H9 (cell line): ENCODE results near the gene AMDHD1. TPM values are rescaled to one million over a fixed set of nuclear protein-coding genes. Genes with fewer than 3 reads are reported as not detected.
A peak's percentile ranks its signal among the peaks of the same experiment; 100 is the strongest.

ENCODE experiments used
- DNase-seq: peaks from one replicate; pipeline ENCODE4 v3.0.0-alpha.2; 2017
- H2AFZ ChIP-seq: one replicate; pipeline ENCODE4 v1.6.1; 2013; ENCODE audit warnings: mild to moderate bottlenecking, low read length, control low read depth, moderate library complexity
- H2AK5ac ChIP-seq: 2 replicates; pipeline ENCODE4 v1.6.1; 2013; ENCODE audit warnings: low read length, control low read depth, mixed read lengths; ENCODE audit not compliant: insufficient read length
- H2BK120ac ChIP-seq: one replicate; pipeline ENCODE4 v1.6.1; 2013; ENCODE audit warnings: low read depth, mild to moderate bottlenecking, low read length, control low read depth, inconsistent platforms; ENCODE audit not compliant: poor library complexity, severe bottlenecking
- H2BK12ac ChIP-seq: 2 replicates; pipeline ENCODE4 v1.6.1; 2013; ENCODE audit warnings: low read length, control low read depth, mixed read lengths, low read depth; ENCODE audit not compliant: insufficient read length
- H2BK15ac ChIP-seq: 2 replicates; pipeline ENCODE4 v1.6.1; 2013; ENCODE audit warnings: low read depth, low read length, control low read depth
- H2BK20ac ChIP-seq: one replicate; pipeline ENCODE4 v1.6.1; 2013; ENCODE audit warnings: low read depth, mild to moderate bottlenecking, low read length, control low read depth, inconsistent platforms; ENCODE audit not compliant: poor library complexity, severe bottlenecking
- H2BK5ac ChIP-seq: 2 replicates; pipeline ENCODE4 v1.6.1; 2013; ENCODE audit warnings: low read length, control low read depth, mixed read lengths; ENCODE audit not compliant: insufficient read length
- H3K14ac ChIP-seq: 2 replicates; pipeline ENCODE4 v1.6.1; 2013; ENCODE audit warnings: low read length, control low read depth; ENCODE audit not compliant: insufficient read depth
- H3K18ac ChIP-seq: 2 replicates; pipeline ENCODE4 v1.6.1; 2013; ENCODE audit warnings: low read depth, mild to moderate bottlenecking, mixed read lengths, low read length, control low read depth; ENCODE audit not compliant: insufficient read length
- H3K23ac ChIP-seq: 2 replicates; pipeline ENCODE4 v1.6.1; 2013; ENCODE audit warnings: low read length, control low read depth, mixed read lengths, low read depth; ENCODE audit not compliant: insufficient read length
- H3K23me2 ChIP-seq: 2 replicates; pipeline ENCODE4 v1.6.1; 2013; ENCODE audit warnings: low read depth, mild to moderate bottlenecking, mixed read lengths, low read length, control low read depth; ENCODE audit not compliant: insufficient read length, poor library complexity, severe bottlenecking
- H3K27ac ChIP-seq: 2 replicates; pipeline ENCODE4 v1.5.1; 2013; ENCODE audit warnings: low read length, control low read depth, mixed read lengths, low read depth; ENCODE audit not compliant: insufficient read length
- H3K27me3 ChIP-seq: 2 replicates; pipeline ENCODE4 v1.6.1; 2013; ENCODE audit warnings: low read length, control low read depth, inconsistent platforms; ENCODE audit not compliant: insufficient read depth
- H3K4ac ChIP-seq: 2 replicates; pipeline ENCODE4 v1.6.1; 2013; ENCODE audit warnings: low read depth, mild to moderate bottlenecking, control low read depth, inconsistent platforms, low read length, moderate library complexity
- H3K4me1 ChIP-seq: 2 replicates; pipeline ENCODE4 v1.6.1; 2013; ENCODE audit warnings: low read length, control low read depth, inconsistent platforms; ENCODE audit not compliant: insufficient read depth
- H3K4me2 ChIP-seq: 2 replicates; pipeline ENCODE4 v1.6.1; 2013; ENCODE audit warnings: low read length, control low read depth, mixed read lengths; ENCODE audit not compliant: insufficient read length, insufficient read depth
- H3K56ac ChIP-seq: 2 replicates; pipeline ENCODE4 v1.6.1; 2013; ENCODE audit warnings: low read depth, mild to moderate bottlenecking, mixed read lengths, low read length, control low read depth; ENCODE audit not compliant: insufficient read length
- H3K79me1 ChIP-seq: 2 replicates; pipeline ENCODE4 v1.6.1; 2013; ENCODE audit warnings: low read depth, mild to moderate bottlenecking, moderate library complexity, low read length, control low read depth, inconsistent platforms; ENCODE audit not compliant: insufficient read depth, poor library complexity, severe bottlenecking
- H3K79me2 ChIP-seq: 2 replicates; pipeline ENCODE4 v1.6.1; 2013; ENCODE audit warnings: low read length, control low read depth, inconsistent platforms; ENCODE audit not compliant: insufficient read depth
- H3K9ac ChIP-seq: 2 replicates; pipeline ENCODE4 v1.6.1; 2013; ENCODE audit warnings: low read length, control low read depth, mixed read lengths; ENCODE audit not compliant: insufficient read length; ENCODE audit errors: extremely low read depth
- H3K9me3 ChIP-seq: one replicate; pipeline ENCODE4 v1.6.1; 2013; ENCODE audit warnings: low read depth, low read length, inconsistent platforms; ENCODE audit not compliant: control insufficient read depth
- H3T11ph ChIP-seq: one replicate; pipeline ENCODE4 v1.6.1; 2013; ENCODE audit warnings: mild to moderate bottlenecking, low read length, control low read depth, inconsistent platforms
- H4K20me1 ChIP-seq: one replicate; pipeline ENCODE4 v1.6.1; 2013; ENCODE audit not compliant: control insufficient read depth, insufficient read length, insufficient read depth
- H4K5ac ChIP-seq: 2 replicates; pipeline ENCODE4 v1.6.1; 2013; ENCODE audit warnings: low read depth, mild to moderate bottlenecking, mixed read lengths, low read length, control low read depth; ENCODE audit not compliant: insufficient read length
- H4K8ac ChIP-seq: replicated peaks from 2 replicates; pipeline ENCODE4 v1.6.1; 2013; ENCODE audit warnings: low read length, control low read depth, mixed read lengths, low read depth; ENCODE audit not compliant: insufficient read length
- H4K91ac ChIP-seq: 2 replicates; pipeline ENCODE4 v1.6.1; 2013; ENCODE audit warnings: low read depth, mild to moderate bottlenecking, moderate library complexity, mixed read lengths, low read length, control low read depth; ENCODE audit not compliant: insufficient read length
- H3K27ac Mint-ChIP-seq, 3 experiments: 2 replicates in 2 of 3; 3 replicates in 1 of 3; pipeline ENCODE4 v1.8.0; 2020 to 2021; ENCODE audit warnings: mixed read lengths in 3 of 3, mild to moderate bottlenecking in 1 of 3, moderate library complexity in 1 of 3
- H3K27me3 Mint-ChIP-seq: 2 replicates; pipeline ENCODE4 v1.8.0; 2021; ENCODE audit warnings: low read depth, mild to moderate bottlenecking, moderate library complexity, mixed read lengths
- H3K36me3 Mint-ChIP-seq, 3 experiments: 2 replicates in 2 of 3; 3 replicates in 1 of 3; pipeline ENCODE4 v1.8.0; 2020 to 2021; ENCODE audit warnings: low read depth in 3 of 3, mixed read lengths in 3 of 3; ENCODE audit not compliant: insufficient read depth in 1 of 3
- H3K4me1 Mint-ChIP-seq, 2 experiments: 2 replicates each; pipeline ENCODE4 v1.8.0; 2020; ENCODE audit warnings: mixed read lengths in 2 of 2
- H3K4me3 Mint-ChIP-seq, 2 experiments: 2 replicates in 1 of 2; 3 replicates in 1 of 2; pipeline ENCODE4 v1.8.0; 2020 to 2021; ENCODE audit warnings: mild to moderate bottlenecking in 2 of 2, mixed read lengths in 2 of 2, moderate library complexity in 1 of 2
- H3K9me3 Mint-ChIP-seq, 2 experiments: 2 replicates in 1 of 2; 3 replicates in 1 of 2; pipeline ENCODE4 v1.8.0; 2020; ENCODE audit warnings: mild to moderate bottlenecking in 2 of 2, mixed read lengths in 2 of 2, moderate library complexity in 1 of 2
- CTCF ChIP-seq: fragments of 200-600 bp; sonication (generic); conservative IDR thresholded peaks from 3 replicates; pipeline ENCODE4 v1.8.0; 2021; ENCODE audit warnings: antibody characterized with exemption, mild to moderate bottlenecking
- WGBS: extraction: QIAGEN DNeasy Blood & Tissue Kit; methylation state at CpG from one replicate; pipeline ENCODE4 v1.1.7; 2013; ENCODE audit warnings: missing lambda C conversion rate, low lambda C conversion rate, mixed read lengths; ENCODE audit not compliant: insufficient read length; ENCODE audit errors: extremely low coverage; 5-methylcytosine and 5-hydroxymethylcytosine counted together
- long read RNA-seq: library from polyadenylated mRNA; unstranded; transcript quantifications from one replicate; pipeline ENCODE4 v2.0.0, GENCODE V29; 2020
- total RNA-seq: library from RNA; stranded (reverse); gene quantifications from 2 replicates; pipeline ENCODE4 v1.2.1, GENCODE V29; 2021

Gene AMDHD1, protein sequence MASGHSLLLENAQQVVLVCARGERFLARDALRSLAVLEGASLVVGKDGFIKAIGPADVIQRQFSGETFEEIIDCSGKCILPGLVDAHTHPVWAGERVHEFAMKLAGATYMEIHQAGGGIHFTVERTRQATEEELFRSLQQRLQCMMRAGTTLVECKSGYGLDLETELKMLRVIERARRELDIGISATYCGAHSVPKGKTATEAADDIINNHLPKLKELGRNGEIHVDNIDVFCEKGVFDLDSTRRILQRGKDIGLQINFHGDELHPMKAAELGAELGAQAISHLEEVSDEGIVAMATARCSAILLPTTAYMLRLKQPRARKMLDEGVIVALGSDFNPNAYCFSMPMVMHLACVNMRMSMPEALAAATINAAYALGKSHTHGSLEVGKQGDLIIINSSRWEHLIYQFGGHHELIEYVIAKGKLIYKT
- total RNA-seq, result 0.29 and 0.42 TPM in 2 replicates
- long read RNA-seq, result 0 reads

DNA sequence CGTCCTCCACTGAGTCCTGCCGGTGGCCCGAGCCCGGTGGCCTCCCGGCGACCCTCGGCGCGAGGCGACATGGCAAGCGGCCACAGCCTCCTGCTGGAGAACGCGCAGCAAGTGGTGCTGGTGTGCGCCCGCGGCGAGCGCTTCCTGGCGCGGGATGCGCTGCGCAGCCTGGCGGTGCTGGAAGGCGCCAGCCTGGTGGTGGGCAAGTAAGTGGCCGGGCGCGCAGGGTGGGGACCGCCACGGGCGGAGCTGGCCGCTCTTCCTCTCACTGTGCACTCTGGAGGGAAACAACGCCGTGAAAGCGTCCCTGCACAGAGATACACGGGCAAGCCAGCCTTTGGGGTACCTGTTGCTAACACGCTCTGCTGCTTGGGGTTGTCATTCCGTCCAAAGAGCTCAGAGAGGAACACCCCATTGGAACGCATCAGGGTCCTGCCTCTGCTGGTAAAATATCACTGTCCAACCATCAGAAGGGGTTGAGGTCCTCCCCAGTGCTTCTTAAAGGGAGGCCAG lies at the start of gene AMDHD1:
TSS of gene AMDHD1 (plus strand) at position 2 of the 513 bp plus-strand sequence. CDS start at position 70, 68 bp downstream.
- peak; percentile 85 for DNase-seq
- Mint-ChIP-seq H3K4me3 (peak within 1 kb of the TSS; percentile 84 to 89), H3K4me1 (peaks cover 7 to 17% of the 10 kb centered on the region in 2 experiments; a peak in 3 of 4 replicates), H3K36me3 (peaks cover 0 to 4% (median 0%) of the 10 kb centered on the region in 3 experiments; a peak in 2 of 7 replicates), H3K9me3 (peaks cover 3 to 7% of the 10 kb centered on the region in 2 experiments; a peak in 4 of 5 replicates), H3K27me3 (peaks cover 36% of the 10 kb centered on the region), H3K27ac (no peak within 1 kb of the TSS; a peak in 1 of 7 replicates)
- Histone ChIP-seq H2AK5ac (no peak within 1 kb of the TSS), H3K79me1 (no peaks in the 10 kb centered on the region), H2AFZ (peak within 1 kb of the TSS; percentile 88), H3T11ph (no peak within 1 kb of the TSS), H3K27me3 (peaks cover 5% of the 10 kb centered on the region; the same call in 1 of the 2 replicates), H2BK120ac (no peak within 1 kb of the TSS), H3K23me2 (peaks cover 5% of the 10 kb centered on the region), H3K79me2 (no peaks in the 10 kb centered on the region), H3K14ac (peak within 1 kb of the TSS; percentile 51), H4K91ac (no peak within 1 kb of the TSS), H2BK5ac (no peak within 1 kb of the TSS), H2BK12ac (no peak within 1 kb of the TSS), H3K9me3 (no peaks in the 10 kb centered on the region), H2BK20ac (no peak within 1 kb of the TSS), H3K4me2 (peak within 1 kb of the TSS; percentile 76), H3K23ac (no peak within 1 kb of the TSS), H2BK15ac (no peak within 1 kb of the TSS), H3K4me1 (no peaks in the 10 kb centered on the region), H4K8ac (no peak within 1 kb of the TSS), H4K20me1 (no peaks in the 10 kb centered on the region), H4K5ac (no peak within 1 kb of the TSS), H3K18ac (peak within 1 kb of the TSS; percentile 47), H3K4ac (no peak within 1 kb of the TSS), H3K27ac (no peak within 1 kb of the TSS), H3K56ac (no peak within 1 kb of the TSS), H3K9ac (peak within 1 kb of the TSS; percentile 56)
- no CpG with 5 or more reads among the region's 38 CpGs for WGBS
- TF ChIP-seq CTCF, result peak; percentile 47; the same call in 2 of the 3 replicates
